A549 treated with CORT108297 at 1 μM for 4 hours (cell line): ENCODE data around the gene CAPZB. TPM values are rescaled to one million over a fixed set of nuclear protein-coding genes. Genes with fewer than 3 reads are reported as not detected.

Experiments
- total RNA-seq: library from RNA; stranded (reverse); fragments of 200-300 nt; extraction: Qiagen RNA extraction; gene quantifications from 5 replicates; pipeline ENCODE4 v1.2.3, GENCODE V29; 2022

The CAPZB gene
- total RNA-seq = 218 to 255 TPM (median 225 TPM) in 5 replicates

DNA sequence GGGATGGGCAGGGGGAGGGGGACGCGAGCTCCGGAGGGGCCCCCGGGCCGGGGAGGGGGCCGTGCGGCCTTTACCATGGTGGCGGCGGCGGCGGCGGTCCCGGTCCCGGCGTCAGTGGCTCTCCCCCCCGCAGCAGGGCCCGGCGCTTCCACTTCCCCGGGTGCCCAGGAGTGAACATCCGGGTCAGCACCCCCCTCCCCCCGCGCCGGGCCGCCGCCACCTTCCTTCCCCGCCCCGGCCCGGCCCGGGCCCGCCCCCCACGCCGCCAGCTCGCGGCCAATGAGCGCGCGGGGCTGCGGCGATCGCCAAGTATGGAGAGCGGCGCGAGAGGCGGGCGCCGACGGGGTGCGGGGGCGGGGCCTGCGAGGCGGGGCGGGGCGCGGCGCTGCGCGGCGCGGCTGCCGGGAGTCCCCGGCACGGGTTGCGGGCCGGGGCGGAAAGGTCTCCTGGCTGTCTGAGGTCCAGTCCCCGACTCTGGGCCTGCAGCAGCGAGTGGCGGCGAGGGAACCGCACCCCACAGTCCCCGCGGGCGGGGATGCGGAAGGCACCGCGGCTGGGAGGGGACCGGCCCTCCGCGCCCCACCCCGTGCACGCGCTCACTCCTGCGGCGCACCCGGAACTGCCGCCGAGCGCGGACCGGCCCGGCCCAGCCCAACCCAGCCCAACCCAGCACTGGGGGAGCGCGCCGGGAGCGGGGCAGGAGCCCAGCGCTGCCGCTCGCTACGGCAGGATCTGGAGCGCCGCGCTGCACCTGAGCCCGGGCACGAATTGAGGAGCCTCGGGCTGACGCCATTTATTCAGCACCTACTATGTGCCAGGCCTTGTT lies at the start of gene CAPZB:
TSS of gene CAPZB (minus strand) at position 178 of the 826 bp plus-strand sequence. CDS start at position 77, 101 bp downstream.

DNA sequence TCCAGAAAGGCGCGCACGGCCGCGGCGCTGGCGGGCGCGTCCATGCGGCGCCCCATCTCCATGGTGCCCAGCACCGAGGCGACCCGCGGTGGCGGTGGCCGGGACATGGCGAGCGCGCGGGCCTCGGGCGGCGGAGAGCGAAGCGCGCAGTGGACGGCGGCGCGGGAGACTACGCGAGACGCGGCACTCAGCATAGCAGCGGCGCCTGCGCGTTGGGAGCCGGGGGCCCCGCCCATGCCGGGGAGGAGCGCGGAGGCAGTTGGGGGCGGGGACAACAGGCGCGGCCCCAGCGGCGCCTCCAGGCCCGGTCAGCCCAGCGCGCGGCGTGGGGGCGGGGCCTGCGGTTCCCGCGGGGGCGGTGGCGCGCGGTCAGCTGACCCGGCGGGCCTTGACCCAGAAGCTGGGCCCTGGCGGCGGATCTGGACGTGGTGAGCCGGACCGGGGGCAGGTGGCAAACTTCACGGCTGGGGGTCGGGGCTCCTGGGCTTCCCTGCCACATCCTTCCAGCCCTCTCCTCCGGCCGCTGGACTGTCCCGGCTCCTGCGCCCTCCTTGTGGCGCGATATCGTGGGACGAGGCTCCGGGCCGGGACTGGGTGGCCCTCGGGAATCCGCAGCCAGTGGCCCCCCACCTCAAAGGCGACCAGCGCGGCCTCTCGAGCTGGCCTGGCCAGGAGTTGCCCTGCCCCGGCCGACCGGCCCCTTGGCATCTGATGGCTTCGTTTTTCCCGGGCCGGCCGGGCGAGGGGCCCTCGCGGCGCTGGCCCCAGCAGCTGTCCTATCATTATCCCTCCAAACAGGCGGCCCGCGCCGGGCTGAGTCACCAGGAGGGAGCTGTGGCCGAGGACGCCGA lies 173.2 kb downstream of the CAPZB start, which contains the start of the genes AKR7A2 and SLC66A1:
TSS of gene AKR7A2 (minus strand) at position 214 of the 851 bp plus-strand sequence. CDS start at position 194, 20 bp downstream.
TSS of gene SLC66A1 (plus strand) at position 396 of the 851 bp plus-strand sequence. CDS start 5,352 bp downstream, outside the sequence.

Other genes starting within 250 kb of the CAPZB start
- 27.3 to 36.7 TPM (median 35.6 TPM) in 5 replicates for gene EMC1, start 234.0 kb downstream of the CAPZB start, total RNA-seq
- 67.4 to 74.9 TPM (median 67.9 TPM) in 5 replicates for gene MRTO4, start 233.7 kb downstream of the CAPZB start, total RNA-seq
- gene AKR7A3, start 196.8 kb downstream of the CAPZB start, total RNA-seq = 0.09 to 0.21 TPM (median 0.14 TPM) in 5 replicates
- gene AKR7A2, start 173.4 kb downstream of the CAPZB start, total RNA-seq = 33.6 to 56.1 TPM (median 52.9 TPM) in 5 replicates
- gene SLC66A1, start 173.2 kb downstream of the CAPZB start, total RNA-seq = 14.9 to 26.8 TPM (median 23.2 TPM) in 5 replicates
- gene NBL1, start 158.8 kb upstream of the CAPZB start, total RNA-seq = 26.7 to 50.5 TPM (median 41.4 TPM) in 5 replicates
- 0.10 to 0.15 TPM (median 0.10 TPM) in 5 replicates for gene HTR6, start 179.3 kb upstream of the CAPZB start, total RNA-seq